ENCODE measurements around the gene BAHD1.

BAHD1 gene

DNA sequence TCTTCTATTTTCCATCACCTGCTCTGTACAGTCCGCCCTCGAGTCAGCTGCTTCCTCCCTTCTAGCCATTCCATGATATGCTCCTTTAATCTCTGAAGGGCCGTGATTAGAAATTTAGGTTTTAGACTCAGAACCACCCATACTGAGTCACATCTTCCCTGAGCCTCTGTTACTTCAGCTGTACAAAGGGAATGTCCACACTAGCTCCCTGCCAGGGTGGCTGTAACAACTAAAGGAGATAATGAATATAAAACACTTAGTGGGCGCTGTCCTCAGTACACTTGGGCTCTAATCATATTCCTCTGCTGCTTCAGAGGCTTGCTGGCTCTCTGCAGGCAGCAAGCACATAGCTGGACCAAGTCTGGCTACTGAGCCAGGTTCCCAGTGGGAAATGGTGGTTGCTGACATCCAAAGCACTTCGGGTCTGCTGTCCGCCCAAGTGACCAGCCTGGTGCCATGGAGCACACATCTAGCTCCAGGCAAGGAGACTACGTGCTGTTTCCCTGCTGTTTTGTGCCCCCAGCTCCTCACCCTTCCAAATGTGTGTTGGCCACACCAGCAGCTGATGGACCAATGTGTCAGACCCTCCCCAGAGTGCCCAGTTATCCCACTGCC, 29.1 kb downstream of the BAHD1 start:
- no peak for DNase-seq

DNA sequence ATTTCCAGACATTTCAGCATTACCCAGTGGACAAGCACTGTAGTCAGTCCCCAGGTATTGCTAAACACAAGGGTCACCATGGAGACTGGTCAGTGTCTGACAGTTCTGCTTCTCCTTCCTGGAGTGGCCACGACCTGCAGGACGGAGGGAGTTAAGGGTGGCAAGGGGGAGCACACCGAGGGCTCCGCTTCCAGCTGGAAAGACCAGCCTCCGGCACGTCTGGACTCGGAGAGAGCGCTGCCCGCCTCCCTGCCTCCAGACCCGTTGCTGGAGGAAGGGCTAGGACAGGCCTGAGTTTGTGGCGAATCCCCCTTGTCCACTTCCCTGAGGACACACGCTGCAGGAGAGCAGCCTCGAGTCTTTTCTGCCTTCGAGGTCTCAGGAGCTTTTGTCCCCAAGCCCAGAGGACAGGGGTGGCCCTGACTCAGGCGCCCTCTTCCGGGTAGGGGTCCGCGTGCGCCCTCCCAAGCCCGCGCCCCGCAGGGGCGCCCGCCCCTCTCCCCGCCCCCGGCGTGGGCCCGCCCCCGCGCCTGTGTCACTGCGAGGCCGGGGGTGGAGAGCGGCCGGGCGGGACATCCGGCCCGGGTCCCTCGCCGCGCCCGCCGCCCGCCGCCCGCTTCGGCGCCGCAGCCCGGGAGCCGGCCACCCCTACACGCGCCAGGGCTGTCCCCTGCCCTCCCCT, 29.8 kb downstream of the BAHD1 start, which contains the start of gene CHST14:
Gene CHST14 (plus strand): TSS at position 562 of the 682 bp plus-strand sequence. CDS start 230 bp downstream, outside the sequence.
- peak; percentile 56 to 61 for DNase-seq

DNA sequence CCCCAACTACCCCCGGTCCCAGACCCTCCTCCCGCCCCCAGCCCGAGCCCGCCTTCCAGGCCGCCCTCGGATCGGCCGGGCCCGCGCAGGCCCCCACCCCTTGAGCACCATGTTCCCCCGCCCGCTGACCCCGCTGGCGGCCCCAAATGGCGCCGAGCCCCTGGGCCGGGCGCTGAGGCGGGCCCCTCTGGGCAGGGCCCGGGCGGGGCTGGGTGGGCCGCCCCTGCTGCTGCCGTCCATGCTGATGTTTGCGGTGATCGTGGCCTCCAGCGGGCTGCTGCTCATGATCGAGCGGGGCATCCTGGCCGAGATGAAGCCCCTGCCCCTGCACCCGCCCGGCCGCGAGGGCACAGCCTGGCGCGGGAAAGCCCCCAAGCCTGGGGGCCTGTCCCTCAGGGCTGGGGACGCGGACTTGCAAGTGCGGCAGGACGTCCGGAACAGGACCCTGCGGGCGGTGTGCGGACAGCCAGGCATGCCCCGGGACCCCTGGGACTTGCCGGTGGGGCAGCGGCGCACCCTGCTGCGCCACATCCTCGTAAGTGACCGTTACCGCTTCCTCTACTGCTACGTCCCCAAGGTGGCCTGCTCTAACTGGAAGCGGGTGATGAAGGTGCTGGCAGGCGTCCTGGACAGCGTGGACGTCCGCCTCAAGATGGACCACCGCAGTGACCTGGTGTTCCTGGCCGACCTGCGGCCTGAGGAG, 30.5 kb downstream of the BAHD1 start:
- no peak for DNase-seq

DNA sequence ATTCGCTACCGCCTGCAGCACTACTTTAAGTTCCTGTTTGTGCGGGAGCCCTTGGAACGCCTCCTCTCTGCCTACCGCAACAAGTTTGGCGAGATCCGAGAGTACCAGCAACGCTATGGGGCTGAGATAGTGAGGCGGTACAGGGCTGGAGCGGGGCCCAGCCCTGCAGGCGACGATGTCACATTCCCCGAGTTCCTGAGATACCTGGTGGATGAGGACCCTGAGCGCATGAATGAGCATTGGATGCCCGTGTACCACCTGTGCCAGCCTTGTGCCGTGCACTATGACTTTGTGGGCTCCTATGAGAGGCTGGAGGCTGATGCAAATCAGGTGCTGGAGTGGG, 31.0 kb downstream of the BAHD1 start:
- no peak for DNase-seq

DNA sequence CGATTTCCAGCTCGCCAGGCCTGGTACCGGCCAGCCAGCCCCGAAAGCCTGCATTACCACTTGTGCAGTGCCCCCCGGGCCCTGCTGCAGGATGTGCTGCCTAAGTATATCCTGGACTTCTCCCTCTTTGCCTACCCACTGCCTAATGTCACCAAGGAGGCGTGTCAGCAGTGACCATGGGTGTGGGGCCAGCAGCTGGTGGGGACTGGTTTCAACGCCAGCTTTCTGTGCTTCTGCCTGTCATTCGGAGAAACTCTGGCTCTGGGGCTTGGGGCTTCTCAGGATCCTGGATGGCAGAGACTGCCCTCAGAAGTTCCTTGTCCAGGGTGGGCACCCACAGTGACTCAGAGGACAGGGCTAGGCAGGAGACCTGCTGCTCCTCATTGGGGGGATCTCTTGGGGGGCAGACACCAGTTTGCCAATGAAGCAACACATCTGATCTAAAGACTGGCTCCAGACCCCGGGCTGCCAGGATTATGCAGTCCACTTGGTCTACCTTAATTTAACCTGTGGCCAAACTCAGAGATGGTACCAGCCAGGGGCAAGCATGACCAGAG, 31.5 kb downstream of the BAHD1 start:
- DNase-seq, result no peak

DNA sequence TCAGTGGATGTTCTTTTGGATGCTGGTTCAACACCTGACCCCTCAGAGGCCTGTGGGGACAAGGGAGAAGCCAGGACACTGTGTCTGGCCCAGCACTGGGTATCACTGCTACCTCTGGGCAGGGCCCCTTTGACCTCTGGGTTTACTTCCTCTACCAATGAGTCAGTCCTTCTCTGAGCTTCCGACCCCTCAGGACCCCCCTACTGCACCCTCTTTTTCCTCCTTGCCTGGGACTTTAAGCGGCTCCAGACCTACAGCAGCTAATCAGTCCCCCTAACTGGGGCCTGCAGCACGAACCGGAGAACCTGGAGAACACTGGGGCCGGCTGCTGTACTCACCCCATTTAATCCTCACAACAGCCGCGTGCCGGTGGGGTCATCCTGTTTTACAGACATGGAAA, 33.8 kb downstream of the BAHD1 start:
- DNase-seq, result no peak

DNA sequence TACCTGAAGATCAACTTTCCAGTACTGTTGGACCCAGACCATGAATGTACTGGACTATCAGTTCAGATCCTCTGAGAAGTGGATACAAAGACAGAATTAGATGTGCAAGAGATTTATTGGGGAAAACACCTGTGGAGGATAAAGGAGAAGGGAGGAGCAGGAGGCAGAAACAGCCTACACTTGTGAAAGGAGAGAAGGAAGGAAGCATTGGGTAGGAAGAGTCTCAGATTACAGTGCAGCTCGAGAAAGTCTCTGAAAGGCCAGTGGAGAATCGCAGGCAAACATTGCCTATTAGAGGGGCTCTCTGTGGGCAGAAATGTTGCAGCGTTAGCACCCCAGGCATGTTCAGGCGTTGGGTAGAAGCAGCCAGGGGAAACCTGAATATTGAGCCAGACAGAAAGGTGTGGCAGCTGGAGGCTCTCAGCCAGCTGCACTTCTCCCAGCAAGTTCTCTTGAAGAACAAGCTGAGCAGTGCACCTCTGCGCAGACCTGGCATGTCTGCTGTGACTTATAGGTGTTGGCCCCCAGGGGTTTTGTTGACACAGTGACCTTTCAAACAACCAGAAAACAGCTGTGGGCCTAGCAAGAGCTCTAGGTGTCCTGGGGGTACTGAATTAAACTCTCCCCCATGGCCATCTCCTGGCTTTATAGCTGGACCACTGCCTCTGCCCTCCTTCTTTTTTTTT, 37.0 kb downstream of the BAHD1 start:
- DNase-seq, result no peak

DNA sequence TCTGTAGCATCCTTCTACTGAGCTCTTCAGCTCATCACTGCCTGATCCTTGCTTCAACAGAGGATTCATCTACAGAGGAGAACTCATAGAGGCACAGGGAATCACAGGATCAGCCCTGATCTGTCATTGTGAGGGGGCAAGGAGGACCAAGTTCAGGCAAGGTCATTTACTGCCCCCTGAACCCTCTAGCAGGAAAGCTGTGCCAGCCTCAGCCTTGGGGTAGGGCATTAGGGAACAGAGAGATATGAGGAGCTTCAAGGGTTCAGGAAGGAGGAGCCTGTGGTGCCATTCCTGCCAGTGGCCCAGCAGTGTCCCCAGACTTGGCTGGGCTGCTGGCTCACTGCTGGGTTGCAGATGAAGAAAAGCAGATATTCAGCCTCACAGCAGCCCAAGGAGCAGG, 38.3 kb downstream of the BAHD1 start:
- DNase-seq, result no peak

DNA sequence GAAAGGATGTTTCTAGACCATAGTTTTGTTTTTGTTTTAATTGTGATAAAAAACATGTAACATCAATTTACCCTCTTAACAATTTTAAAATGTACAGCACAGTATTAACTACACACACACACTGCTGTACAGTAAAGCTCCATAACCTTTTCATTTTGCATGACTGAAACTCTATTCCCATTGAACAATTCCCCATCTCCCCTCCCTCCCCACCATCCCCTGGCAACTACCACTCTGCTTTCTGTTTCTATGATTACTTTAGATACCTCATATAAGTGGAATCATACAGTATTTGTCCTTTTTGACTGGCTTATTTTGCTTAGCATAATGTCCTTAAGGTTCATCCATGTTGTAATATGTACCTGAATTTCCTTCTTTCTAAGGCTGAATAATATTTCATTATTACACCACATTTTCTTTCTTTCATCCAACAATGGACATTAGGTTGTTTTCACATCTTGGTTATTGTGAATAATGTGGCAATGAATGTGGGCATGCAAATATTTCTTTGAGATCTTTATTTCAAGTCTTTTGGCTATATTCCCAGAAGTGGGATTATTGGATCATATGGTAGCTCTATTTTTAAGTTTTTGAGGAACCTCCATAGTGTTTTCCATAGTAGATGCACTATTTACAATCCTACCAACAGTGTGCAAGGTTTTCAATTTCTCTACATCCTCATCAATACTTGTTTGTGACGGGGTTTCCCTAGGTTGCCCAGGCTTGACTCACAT, 40.8 kb downstream of the BAHD1 start:
- no peak for DNase-seq

DNA sequence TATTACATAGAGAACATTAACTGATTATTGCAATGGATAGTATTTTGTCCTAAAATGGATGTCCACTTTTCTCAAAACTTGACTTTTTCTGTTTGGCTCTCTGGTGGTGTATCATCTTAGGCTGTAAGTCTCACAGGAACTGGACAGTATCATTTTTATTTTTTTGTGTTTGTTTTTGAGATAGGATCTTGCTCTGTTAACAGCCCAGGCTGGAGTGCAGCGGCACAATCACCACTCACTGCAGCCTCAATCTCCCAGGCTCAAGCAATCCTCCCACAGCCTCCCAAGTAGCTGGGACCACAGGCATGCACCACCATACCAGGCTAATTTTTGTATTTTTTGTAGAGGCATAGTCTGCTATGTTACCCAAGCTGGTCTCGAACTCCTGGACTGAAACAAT, 43.2 kb downstream of the BAHD1 start:
- DNase-seq, result no peak

DNA sequence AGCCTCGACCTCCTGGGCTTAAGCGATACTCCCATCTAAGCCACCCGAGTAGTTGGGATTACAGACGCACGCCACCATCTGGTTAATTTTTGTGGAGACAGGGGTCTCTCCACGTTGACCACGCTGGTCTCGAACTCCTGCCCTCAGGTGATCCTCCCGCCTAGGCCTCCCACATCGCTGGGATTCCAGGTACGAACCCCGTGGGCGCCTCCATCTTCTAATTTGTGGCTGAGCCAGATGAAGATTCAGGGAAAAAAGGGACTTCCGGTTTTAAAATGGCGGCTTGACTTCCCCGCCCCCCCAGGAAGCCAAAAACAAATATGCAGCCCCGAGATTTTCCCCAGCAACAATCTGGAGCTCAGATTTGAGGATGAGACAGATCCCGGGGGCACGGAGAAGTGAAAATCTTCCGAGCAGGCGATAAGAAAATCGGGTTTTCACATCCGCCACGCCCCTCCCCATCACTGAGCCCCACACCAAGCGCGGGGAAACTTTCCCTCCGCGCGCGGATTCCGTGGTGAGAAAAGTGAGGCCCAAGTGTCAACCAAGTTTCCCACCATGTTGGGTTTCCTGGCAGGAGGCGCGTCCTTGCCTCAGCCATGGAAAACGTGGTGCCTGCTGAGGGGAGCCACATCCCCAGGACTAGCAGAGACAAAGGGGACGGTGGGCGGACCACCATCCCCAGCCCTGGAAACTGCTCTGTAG, 45.5 kb downstream of the BAHD1 start:
- DNase-seq, result no peak

DNA sequence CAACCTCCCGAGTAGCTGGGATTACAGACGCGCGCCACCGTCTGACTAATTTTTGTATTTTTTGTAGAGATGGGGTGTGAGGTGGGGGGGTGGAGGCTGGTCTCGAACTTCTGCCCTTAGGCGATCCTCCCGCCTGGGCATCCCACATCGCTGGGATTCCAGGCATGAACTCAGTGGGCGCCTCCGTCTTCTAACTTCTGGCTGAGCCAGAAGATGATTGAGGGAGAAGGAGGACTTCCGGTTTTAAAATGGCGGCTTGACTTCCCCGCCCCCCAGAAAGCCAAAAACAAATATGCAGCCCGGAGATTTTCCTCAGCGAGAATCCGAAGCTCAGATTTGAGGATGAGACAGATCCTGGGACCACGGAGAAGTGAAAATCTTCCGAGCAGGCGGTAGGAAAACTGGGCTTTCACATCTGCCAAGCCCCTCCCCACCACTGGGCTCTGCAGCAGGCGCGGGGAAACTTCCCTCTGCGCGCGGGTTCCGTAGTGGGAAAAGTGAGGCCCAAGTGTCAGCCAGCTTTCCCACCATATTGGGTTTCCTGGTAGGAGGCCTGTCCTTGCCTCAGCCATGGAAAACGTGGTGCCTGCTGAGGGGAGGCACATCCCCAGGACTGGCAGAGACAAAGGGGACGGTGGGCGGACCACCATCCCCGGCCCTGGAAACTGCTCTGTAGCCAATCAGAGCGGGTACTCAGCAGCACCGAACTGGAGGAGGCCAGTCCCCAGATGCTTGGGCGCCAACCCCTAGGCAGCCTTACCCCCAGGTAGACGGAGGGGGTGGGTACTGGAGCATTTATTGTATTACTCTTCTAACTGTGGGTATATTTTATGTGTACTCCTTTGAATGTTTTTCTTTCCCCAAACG, 47.3 kb downstream of the BAHD1 start:
- no peak for DNase-seq

DNA sequence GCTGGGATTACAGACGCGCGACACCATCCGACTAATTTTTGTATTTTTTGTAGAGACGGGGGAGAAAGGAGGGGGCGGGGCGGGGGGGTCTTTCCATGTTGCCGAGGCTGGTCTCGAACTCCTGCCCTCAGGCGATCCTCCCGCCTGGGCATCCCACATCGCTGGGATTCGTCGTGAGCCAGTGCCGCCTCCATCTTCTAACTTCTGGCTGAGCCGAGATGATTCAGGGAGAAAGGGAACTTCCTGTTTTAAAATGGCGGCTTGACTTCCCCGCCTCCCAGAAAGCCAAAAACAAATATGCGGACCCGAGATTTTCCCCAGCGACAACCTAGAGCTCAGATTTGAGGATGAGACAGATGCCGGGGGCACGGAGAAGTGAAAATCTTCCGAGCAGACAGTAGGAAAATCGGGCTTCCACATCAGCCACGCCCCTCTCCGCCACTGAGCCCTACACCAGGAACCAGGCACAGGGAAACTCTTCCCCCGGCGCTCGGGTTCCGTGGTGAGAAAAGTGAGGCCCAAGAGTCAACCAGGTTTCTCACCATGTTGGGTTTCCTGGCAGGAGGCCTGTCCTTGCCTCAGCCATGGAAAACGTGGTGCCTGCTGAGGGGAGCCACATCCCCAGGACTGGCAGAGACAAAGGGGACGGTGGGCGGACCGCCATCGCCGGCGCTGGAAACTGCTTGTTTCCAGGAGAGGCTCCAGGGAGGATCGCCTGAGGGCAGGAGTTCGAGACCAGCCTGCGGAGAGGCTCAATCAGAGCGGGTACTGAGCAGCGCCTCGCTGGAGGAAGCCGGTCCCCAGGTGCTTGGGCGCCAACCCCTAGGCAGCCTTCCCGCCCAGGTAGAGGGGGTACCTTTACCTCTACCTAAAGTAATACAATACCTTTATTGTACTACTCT, 48.8 kb downstream of the BAHD1 start:
- DNase-seq, result no peak

DNA sequence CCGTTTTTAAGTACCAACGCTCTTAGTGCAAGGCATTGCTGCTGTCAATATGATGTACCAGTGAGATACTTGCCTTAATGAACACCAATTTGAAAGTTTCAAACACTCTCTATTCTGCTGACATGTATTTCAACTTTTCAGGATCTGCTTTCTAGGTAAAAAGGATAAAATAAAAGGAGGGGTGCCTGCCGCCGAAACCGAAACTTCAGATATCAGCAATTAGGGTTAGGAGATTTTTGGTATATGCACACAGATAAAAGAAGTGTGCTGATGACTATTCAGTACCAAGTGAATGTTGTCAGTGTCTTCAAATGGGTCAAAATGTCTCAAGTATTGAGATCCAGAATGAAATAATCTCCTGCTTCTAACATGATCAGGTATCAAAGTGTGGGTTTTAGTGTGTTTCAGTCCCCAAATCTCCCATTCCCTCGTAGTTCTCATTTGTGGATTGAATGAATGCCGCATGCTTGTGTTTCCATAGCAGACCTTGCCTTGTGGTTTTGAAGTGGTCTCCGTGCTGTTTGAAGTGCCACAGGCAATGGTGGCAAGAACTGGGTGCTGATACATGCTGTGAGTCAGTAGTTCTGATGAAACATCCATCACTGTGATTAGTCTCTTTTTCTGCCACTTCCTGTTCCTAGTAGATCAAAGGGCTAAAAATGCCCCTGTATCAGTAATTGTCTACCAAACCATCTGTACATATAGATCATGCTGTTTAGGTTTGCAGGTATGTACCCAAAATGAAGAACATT, 52.5 kb downstream of the BAHD1 start:
- DNase-seq, result peak; percentile 34 to 63

DNA sequence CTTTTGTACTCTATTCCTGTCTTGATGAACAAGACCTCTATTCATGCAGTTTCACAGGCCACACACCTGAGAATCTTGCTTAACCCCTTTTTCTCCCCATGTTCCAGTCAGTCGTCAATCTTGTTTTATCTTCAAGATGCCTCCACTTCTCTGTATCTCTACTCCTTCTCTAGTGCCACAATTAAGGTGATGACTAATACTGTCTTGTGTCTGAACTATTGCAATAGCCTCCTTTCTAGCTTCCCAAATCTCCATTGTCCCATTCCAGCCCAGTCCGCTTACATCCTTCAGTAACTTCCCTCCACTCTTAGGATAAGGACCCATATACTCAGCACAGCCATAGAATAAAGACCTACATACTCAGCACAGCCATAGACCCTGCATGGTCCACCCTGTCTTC, 54.8 kb downstream of the BAHD1 start:
- peak; percentile 14 to 44 for DNase-seq

DNA sequence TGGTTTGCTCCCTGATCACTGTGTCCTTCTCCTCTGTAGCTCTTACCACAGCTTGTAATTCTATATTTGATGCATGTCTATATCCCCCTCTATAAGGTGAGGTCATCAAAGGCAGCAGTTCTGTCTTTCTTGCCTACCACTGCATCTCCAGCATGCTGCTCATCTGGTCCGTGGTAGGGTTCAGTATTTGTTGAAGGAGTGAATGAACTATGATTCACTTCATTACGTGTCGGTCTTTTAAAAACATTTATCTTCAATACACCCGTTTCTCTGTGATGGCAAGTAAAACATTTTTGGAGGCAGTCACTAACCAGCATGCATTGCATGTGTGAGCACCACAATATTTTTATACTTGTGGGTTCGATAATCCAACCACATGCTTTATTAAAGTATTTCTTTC, 57.7 kb downstream of the BAHD1 start:
- no peak for DNase-seq

DNA sequence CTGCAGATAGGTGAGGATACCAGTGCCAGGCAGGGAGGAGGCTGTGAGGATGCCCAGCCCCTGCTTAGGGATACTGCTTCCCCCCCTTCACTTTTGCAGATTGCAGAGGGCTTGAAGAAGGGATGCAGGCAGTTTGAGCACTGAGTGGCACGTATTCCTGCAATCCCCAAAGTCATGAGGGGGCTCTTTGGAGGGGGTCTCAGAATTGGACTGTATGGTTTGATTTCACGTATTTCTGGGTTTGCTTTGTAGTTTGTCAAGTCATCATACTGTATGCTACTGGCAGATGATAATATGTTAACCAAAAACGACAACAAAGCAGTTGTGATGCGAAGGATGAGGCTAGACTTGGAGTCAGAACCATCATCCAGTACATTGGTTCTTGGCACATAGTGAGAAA, 58.1 kb downstream of the BAHD1 start:
- no peak for DNase-seq

DNA sequence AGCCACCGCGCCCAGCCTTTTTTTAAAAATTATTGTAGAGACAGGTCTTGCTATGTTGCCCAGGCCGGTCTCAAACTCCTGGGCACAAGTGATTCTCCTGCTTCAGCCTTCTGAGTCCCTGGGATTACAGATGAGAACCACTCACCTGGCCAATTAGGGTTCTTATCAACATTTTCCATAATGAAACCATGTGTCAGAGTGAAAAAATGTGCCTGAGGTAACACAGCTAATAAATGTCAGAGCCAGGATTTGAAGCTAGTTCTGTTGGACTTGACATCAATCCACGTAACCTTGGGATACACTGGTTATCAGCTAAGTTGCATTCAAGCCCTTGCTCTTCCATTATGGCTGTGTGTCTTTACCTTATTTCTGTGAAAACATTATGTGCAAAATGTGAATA, 59.2 kb downstream of the BAHD1 start:
- no peak for DNase-seq
